Activated CD8-positive, alpha-beta memory T cell treated with anti-CD3 and anti-CD28 coated beads for 4 hours (primary cell): ENCODE measurements around the gene VAV2.
"Not testable (repeated sequence)": the region's sequence is repeated elsewhere in the genome, so short reads cannot be mapped to it uniquely, and the experiment has no call there.

Experiments used
- DNase-seq, 2 donors: peaks; one replicate each; pipeline ENCODE4 v3.0.0-alpha.2; 2020; ENCODE audit warnings: low read depth in 2 of 2

VAV2 gene

DNA sequence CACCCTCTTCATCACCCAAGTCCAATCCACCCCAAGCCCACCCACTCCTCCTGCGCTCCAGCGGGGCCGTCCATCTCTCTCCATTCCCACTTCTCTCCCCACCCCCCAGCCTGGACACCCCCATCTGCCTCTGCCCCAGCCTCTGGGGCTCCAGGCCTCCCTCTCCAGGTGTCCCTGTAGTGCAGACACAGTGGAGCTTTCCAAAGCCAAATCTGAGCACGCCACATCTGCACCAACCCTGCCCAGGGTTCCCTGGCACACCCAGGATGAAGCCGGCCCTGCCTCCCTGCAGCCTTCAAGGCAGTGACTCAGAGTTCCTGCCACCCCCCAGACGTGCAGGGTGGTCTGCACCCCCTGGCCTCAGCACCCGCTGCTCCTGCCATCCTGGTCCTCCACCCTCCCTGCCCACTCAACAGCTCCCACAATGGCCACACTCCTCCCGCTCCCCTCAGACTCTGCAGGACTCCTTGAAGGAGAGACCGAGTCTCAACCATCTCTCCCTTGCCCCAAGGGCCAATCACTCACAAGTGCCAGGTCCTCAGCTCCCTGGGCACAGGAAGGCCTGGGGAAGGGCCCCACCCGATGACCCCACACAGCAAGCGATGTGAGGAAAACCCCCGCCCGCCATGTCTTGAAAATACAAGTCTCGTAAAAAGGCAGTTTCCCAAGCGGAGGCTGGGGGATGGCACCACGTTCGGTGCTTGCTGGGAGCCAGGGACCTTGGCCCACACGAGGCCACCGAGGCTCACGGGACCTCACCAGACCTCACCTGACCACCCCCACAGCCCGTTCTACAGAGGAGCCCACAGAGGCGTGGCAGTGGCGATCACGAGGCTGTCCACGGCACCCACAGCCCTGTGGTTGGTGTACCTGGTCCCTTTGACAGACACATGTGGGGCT is 22.2 kb downstream of the VAV2 start:
- DNase-seq: no peak

DNA sequence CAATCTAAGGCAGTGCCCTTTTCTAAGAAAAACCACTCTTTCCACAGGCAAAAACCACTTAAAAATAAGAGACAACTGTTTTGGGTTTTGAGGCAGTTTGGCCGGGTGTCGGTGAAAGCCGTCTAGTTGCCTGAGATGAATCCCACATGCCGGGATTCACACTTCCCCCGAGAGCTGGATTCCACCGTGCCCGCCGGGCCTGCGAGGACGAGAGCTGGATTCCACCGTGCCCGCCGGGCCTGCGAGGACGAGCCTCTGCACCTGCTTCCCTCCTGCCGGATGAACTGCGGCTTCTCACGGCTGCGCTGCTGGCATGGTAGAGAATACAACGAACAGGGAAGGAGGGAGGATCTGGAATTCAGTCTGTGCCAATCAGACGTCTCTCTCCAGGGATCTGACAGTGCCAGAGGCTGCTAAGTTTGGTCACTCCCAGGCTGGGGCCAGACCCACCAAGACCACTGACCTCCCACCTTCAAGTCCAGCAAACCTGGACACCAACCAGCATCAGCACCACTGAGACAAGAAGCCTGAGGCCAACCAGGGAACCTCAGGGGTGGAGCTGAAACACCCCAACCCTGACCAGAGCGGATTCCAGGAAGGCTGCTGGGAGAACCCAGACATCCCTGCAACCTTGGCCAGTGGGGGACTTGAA is 23.0 kb downstream of the VAV2 start:
- no peak for DNase-seq

DNA sequence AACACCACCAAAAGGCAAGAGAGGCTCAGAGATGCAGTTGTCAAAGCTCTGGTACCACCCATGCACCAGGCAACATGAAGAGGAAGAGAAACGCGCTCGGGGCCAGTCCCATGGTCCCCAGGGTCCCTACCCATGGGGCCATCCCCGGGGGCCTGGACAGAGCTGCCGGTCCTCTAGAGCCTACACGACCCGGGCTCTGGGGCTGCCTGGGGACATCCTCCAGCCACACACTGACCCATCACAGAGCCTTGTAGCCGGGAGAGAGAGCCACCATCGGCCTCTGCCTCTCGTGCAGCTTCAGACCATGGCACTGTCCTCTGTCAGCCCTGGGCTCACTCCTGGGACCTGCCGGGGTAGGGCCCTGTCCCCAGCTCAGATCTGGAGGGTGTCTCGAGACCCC is 23.7 kb downstream of the VAV2 start:
- DNase-seq: no peak

DNA sequence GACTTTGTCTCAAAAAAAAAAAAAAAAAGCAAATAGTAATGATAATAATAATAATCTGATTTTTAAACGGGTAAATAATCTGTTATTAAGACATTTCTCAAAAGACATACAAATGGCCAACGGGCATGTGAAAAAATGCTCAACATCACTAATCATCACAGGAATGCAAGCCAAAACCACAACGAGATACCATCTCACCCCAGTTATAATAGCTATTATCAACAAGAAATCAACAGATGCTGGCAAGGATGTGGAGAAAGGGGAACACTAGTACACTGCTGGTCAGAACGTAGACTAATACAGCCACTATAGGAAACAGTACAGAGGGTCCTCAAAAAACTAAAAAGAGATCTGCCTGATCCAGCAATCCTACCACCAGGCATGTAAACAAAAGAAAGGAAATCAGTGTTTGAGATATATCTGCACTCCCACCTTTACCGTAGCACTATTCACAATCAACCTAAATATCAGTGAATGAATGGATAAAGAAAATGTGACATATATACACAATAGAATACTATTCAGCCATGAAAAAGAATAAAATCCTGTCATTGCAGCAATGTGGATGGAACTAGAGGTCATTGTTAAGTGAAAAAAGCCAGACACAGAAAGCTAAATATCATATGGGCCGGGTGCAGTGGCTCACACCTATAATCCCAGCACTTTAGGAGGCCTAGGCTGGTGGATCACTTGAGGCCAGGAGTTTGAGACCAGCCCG is 24.9 kb downstream of the VAV2 start:
- DNase-seq: no peak

DNA sequence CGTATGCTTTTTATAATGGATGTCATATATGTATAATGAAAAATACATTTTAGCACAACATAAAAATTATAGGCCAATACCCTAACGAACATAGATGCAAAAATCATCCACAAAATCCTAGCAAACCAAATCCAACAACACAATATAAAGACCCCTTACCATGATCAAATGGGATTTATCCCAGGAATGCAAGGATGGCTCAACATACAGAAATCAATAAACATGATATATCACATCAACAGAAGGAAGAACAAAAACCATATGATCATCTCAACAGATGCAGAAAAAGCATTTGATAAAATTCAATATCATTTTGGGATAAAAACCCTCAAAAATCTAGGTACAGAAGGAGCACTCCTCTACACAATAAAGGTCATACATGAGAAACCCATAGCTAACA is 27.7 kb downstream of the VAV2 start:
- DNase-seq: no peak

- no peak for DNase-seq
These were observed 29.0 kb downstream of the VAV2 start for GRCh38 chr9:133963166-133963565.

DNA sequence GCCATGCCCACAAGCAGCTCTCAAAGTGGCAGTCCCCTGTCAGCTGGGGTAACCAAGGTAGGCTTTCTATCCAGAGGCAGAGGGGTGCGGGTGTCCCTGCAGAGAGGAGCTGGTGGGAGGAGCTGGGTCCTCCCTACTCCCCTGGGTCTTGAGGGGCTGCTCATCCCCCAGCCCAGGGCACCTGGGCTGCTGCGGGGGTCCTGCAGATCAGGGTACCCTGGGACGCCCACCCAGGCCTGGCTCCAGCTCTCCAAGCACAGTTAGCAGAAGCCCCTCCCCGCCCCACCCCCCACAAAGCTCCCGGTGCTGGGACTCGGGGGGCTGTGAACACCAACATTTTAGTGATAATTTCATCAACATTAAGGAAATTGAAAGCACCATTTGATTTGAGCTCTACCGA is 29.8 kb downstream of the VAV2 start:
- no peak for DNase-seq

- DNase-seq: no peak
These were observed 30.6 kb downstream of the VAV2 start for GRCh38 chr9:133961226-133962165.

DNA sequence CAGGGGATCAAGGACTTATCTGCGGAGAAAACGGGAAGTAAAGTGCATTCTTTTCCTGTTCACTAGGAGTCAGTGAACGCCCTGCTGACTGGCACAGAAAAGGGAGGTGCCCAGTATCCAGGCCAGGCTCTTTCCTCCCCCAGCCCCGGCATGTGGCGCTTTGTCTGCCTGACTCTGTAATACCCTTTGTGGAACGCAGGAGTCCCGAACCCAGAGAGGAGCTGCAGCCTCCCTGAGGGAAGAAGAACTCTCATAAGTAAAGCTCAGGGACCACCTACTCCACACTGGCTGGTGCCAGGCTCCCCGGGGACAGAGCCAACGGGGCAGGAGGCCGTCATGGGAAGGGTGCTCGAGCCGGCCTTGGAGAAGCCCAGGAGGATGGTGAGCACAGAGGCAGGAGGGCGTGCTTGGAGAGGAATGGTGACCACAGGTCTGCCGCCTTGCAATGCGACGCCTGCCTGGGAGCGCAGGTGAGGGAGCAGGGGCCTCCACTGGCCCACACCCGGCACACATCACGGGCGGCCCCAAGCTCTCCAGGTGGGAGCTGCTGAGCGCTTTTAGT is 31.5 kb downstream of the VAV2 start:
- no peak for DNase-seq

DNA sequence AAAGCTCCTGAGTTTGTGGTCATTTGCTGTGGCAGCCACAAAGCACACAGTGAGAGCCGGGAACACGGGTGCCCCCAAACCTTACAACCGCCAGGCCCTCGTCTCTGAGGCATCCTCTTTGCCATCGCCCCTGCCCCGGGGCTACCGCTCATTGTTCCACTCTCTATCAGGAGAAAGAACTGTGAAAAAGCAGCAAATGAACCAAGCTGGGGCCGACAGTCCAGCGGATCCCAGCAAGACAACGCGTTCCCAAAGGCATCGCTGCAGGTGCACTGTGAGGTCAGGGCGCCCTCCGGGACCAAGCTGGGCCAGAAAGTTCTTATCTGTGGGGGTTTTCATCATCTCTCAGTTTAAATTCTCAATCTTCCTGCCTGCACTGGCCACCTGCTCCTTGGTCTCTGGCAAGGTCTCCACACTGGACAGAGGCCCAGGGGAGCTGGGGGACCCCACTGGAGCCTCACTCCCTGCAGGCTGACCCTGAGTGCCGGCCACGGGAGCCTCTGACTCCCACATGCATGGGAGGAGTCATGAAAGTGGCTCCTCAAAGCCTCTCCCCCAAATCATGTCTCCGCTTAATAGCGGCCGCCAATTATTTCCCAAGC is 32.1 kb downstream of the VAV2 start:
- no peak for DNase-seq

DNA sequence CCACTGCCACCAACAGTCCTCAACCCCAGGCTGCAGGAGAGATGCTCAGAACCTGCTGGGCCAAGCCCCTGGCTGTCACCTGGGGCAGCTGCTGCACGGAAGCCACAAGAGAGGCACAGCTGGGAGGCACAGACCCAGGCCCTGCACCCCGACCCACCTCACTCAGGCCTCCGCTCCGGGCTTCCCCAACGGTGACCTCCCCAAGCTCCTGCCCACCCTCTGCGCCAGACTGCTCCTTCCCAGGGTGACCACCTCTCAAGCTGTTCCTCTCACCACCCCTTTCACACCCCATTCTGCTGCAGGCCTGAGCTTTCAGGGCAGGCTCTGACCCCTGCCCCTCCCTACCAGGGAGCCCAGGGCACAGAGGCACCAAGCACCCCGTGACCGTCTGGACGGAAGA is 33.0 kb downstream of the VAV2 start:
- no peak for DNase-seq

DNA sequence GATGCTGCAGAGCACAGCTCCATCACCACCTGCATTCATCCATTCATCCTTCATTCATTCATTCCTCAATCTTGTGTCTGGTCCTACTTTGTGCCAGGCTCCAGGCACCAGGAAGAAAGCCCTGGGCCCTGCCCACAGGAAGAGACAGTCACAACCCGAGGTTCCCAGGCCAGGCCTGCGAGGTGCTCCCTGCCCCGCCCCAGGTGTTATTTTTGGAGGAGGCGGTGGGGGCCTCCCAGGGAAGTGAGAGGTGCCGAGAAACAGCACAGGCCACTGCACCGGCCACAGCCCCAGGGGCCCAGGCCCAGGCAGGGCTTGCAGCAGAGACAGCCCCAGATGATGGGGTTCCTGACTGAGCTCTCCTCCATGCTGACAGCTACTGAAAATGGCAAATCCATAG is 33.4 kb downstream of the VAV2 start:
- DNase-seq: no peak

- DNase-seq: not testable (repeated sequence)
These were observed 34.4 kb downstream of the VAV2 start for GRCh38 chr9:133957772-133958171.

- DNase-seq: no peak
These were observed 34.8 kb downstream of the VAV2 start for GRCh38 chr9:133957328-133957727.

- no peak for DNase-seq
These were observed 35.5 kb downstream of the VAV2 start for GRCh38 chr9:133956520-133957076.

DNA sequence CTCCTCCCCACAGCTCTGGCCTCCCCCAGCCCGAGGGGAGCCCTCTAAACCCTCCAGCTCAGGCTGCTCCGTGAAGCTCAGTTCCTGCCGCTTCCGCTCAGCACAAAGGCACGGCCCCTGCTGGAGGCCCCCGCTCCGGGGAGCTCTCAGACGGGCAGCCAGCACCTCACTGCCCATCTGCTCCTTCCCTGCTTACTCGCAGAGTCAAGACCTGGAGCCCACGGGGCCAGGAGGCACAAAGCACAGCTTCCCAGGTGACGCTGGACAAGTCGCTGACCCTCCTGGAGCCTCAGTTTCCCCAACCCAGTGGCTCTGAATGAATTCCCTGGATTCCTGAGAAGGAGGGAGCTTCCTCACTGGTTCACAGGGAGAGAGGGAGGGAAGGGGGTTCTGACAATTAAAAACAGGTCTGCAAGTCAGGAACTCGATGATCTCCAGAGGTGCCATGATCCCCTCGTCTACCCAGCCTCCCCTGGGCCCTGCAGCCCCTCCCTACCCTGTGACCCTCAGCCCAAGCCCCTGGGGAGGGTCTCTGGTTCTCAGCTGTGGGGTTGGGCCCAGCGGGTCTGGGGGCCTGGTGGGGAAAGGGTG is 36.2 kb downstream of the VAV2 start:
- peak in 1 of 2 donors; percentile 22 for DNase-seq

- DNase-seq: no peak
These were observed 37.1 kb downstream of the VAV2 start for GRCh38 chr9:133954862-133955529.

- no peak for DNase-seq
These were observed 38.0 kb downstream of the VAV2 start for GRCh38 chr9:133953976-133954709.

- no peak for DNase-seq
These were observed 38.5 kb downstream of the VAV2 start for GRCh38 chr9:133953621-133953975.
